Stimulated activated CD4-positive, alpha-beta T cell treated with anti-CD3 and anti-CD28 coated beads, Interleukin-15, amount 100 ng/mL, for 48 hours (primary cell): Measurements from ENCODE around the gene EME2.

Source experiments
- DNase-seq, 2 donors: peaks; one replicate each; pipeline ENCODE4 v3.0.0-alpha.2; 2020; ENCODE audit warnings: low read depth in 2 of 2

EME2 gene

DNA sequence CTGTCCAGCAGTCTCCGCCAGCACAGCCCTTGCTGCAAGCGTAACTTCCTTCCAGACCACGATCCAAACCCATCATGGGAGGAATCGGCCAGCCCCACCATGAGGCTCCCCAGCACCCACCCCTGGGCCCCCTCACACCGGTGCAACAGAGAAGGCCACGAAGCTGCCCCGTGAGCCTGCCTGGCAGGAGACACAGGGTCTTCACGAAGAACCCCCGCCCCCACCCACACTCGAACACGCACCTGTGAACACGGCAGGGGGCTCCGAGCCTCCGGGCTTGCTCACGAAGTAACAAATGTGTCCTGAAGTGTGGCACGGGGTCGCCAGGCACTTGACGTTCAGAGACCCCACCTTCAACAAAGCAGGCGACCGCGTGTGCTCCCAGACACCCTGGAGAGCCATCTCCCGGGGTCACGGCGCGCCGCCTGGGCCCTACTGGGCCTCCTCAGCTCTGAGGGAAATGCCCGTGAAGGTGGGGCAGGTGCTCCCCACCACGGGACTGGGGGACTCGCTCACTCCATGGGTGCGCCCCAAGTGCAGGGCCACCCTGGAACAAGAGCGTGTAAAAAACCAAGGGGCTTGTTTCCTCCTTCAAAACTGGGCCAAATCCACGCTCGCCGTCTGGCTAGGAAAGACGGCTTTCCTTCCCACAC, 46.4 kb downstream of the EME2 start:
- no peak for DNase-seq

DNA sequence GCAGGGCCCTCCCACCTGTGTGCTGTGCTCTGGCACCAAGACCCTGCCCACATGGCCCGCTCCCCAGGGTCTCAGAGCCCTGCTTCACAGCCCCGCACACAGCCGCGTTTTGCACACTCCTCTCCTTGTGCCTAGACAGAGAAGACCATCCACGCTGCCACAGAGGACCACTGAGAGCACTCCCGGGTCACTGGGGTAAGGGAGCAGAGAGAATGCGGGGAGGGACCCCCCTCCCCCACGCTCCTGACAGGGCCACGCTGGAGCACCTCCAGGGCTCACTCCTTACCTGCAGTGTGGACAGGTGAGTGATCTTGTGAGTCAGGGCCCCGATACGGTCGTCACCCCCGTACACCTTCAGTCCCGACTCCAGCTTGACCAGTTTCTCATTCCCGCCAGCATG, 47.0 kb downstream of the EME2 start:
- no peak for DNase-seq

DNA sequence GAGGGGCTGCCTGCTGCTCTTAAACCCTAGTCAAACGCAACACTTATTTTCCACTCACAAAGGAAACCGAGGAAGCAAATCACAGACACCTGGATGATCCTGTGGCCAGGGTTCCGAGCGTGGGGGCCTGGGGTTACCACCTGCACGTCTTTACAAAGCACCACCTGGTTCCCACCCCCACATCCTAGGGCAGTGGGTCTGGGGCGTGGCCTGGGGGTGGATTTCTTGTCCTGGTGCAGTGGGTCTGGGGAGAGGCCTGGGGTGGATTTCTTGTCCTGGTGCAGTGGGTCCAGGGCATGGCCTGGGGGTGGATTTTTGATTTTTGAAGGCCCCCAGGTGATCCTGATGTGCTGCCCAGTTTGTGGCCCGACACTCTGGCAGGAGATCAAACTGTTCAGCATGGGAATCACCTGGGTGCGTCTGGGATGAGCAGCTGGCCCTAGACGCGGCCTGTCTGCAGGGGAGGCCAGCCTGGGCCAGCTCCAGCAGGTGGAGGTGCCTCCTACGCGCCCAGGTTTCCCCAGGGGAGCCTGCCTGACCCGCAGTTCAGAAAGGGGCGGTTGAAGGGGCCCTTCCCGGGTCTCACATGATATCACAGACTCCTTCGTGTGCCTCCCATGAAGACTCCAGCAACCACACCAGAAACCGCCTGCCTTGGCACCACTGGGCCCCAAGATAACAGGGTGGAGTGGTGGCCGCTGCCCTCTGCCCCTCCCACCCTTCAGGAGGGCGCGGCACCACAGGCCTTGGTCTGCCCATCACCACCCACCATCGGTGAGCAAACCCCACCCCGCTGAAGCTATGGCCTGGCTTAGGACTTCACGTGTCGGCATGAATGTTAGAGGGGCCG, 47.7 kb downstream of the EME2 start:
- DNase-seq = no peak

DNA sequence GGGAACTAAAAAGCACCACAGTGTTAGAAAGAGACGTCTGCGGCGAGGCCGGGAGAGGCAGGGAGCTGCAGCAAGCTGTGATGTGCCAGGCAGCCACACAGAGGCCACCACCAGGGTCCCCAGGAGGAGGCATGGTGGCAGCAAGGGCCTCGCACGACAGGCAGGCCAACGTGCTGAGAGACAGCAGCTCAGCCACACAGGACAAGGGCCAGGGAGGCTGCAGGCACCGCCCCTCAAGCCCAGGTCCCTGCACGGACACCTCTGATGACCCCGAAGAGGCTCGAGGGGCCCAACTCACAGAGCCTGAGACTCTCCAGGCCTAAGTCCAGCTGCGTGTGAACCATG, 48.3 kb downstream of the EME2 start:
- no peak for DNase-seq

DNA sequence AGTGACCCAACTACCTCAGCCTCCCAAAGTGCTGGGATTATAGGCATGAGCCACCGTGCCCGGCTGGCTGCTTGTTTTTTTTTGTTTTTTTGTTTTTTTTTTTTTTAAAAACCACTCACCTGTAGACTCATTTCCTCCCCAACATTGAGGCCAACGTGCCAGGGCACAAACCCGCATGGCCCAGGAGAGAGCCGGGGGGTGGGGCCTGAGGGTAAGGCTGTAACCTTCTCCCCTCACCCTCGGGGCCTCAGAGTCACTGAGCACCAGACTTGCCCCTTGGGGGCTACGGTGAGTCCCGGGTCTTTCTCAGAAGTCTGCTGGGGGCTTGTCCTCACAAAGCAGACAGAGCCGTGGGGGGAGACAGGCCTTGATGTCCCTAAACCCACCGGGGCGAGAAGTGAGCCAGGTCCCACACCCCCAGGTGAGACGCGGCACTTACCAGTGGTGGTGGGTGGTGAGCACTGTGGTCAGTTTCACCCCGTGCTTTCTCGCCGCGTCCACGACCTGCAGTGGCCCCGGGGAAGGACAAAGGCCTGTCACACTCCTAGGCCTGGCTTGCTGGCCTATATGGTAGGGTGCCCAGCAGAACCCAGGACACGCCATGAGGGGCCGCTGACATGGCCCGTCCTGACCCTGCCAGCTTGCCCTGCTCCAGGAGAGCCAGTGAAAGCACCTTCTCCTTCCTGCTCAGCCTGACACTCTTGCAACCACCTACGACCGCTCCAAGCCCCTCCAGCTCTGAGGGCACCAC, 49.4 kb downstream of the EME2 start:
- DNase-seq = no peak

DNA sequence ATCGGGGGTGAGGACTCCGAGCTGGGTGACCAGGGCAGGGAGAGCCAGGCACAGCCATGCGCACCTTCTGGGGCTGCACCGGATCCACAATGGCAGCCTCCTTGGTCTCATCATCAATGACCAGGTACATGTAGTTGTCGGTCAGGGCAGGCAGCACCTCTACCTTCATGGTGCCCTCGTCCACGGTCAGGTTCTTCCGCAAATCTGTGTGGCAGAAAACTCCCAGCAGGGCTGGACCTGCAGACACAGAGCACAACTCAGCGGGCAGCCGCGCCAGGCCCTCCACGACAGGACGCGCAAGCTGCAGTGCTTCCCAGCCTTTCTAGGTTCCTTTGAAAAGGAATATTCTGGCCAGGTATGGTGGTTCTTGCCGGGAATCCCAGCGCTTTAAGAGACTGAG, 50.2 kb downstream of the EME2 start:
- DNase-seq = no peak

DNA sequence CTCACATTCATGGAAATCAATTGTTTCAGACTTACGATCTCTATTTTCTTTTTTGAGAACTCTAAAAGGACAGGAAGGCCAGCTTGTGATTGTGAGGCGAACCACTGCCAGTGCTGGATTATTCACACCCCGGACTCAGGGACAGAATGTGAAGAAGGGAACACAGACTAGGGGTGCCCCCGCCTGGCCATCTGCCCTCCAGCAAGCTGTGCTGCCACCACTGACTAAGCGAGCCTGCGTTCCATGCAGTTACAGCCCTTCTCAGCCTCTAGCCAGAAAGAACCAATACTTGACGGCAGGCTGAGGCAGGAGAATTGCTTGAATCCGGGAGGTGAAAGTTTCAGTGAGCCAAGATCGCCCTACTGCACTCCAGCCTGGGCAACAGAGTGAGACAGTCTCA, 51.2 kb downstream of the EME2 start:
- no peak for DNase-seq

DNA sequence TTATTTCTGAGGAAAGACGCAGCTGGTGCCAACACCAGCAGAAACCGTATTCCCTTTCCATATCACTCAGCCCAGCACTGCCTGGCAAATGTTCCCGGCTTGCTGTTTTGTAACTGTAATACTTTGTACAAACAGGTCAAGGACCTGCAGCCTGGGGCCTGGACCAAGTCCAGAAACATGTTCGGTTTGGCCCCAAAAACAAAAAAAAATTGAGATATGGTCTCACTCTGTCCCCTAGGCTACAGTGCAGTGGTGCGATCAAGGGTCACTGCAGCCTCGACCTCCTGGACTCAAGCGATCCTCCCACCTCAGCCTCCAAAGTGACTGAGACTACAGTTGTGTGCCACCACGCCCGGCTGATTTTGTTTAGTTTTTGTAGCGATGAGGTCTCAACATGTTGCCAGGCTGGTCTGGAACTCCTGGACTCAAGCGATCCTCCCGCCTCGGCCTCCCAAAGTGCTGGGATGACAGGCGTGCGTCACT, 52.8 kb downstream of the EME2 start:
- DNase-seq = no peak
